Measurements from ENCODE around the gene AUTS2. TPM values are rescaled to one million over a fixed set of nuclear protein-coding genes. Genes with fewer than 3 reads are reported as not detected.
"Not testable (repeated sequence)": the region's sequence is repeated elsewhere in the genome, so short reads cannot be mapped to it uniquely, and the experiment has no call there.

Gene AUTS2
- total and polyA plus RNA-seq, 7 experiments from 2014 or later, result 0.40 to 31.7 (median 4.2) TPM

- ATAC-seq (no peak), DNase-seq (no peak)
- Mint-ChIP-seq H3K9me3 (peaks cover 0 to 3% (median 0%) of the 10 kb centered on the region in 11 donors), H3K36me3 (no peaks in the 10 kb centered on the region), H3K27ac (no peak overlapping the region), H3K27me3 (peaks cover 0 to 13% (median 4%) of the 10 kb centered on the region in 5 donors), H3K4me3 (no peak overlapping the region), H3K4me1 (no peaks in the 10 kb centered on the region)
- Histone ChIP-seq H3K9me3 (ENCODE audit: control insufficient read depth in 2 of 3, low read length in 3 of 3) (no peaks in the 10 kb centered on the region), H3K4me1 (ENCODE audit: control insufficient read depth in 2 of 2, insufficient read depth in 2 of 2, low read length in 2 of 2) (no peaks in the 10 kb centered on the region), H3K27ac (ENCODE audit: low read depth, low read length) (no peak overlapping the region), H3K4me3 (ENCODE audit: low read length) (no peak overlapping the region), H3K36me3 (ENCODE audit: control insufficient read depth in 2 of 3, insufficient read depth in 3 of 3, low read length in 3 of 3) (no peaks in the 10 kb centered on the region), H3K27me3 (ENCODE audit: control insufficient read depth in 2 of 2, insufficient read depth in 2 of 2, low read length in 2 of 2) (no peaks in the 10 kb centered on the region)
- POLR2A ChIA-PET, result interaction anchor here (0.6 kb wide), 1 partner anchor 12 kb away, joined by 3 read pairs; no protein-coding TSS in a partner anchor
- CTCF ChIA-PET, result no interaction called here
- intact Hi-C loops (cut with micrococcal nuclease), result no loop called here
Observed at GRCh38 chr7:70589590-70589989, 991.3 kb downstream of the AUTS2 start.

- no peak overlapping the region for H3K4me3 Mint-ChIP-seq
- ChIA-PET POLR2A (interaction anchor here (0.6 kb wide), 1 partner anchor 13 kb away, joined by 3 read pairs; no protein-coding TSS in a partner anchor), CTCF (no interaction called here)
- H3K36me3 Mint-ChIP-seq, result no peaks in the 10 kb centered on the region
- Histone ChIP-seq H3K36me3 (ENCODE audit: control insufficient read depth in 2 of 3, insufficient read depth in 3 of 3, low read length in 3 of 3) (no peaks in the 10 kb centered on the region), H3K27ac (ENCODE audit: low read depth, low read length) (no peak overlapping the region), H3K9me3 (ENCODE audit: control insufficient read depth in 2 of 3, low read length in 3 of 3) (no peaks in the 10 kb centered on the region), H3K4me1 (ENCODE audit: control insufficient read depth in 2 of 2, insufficient read depth in 2 of 2, low read length in 2 of 2) (no peaks in the 10 kb centered on the region), H3K4me3 (ENCODE audit: low read length) (no peak overlapping the region), H3K27me3 (ENCODE audit: control insufficient read depth in 2 of 2, insufficient read depth in 2 of 2, low read length in 2 of 2) (no peaks in the 10 kb centered on the region)
- no peak for DNase-seq
- H3K4me1 Mint-ChIP-seq, result peaks cover 0 to 2% (median 0%) of the 10 kb centered on the region in 7 donors
- H3K27me3 Mint-ChIP-seq, result peaks cover 2 to 17% (median 10%) of the 10 kb centered on the region in 5 donors
- intact Hi-C loops (cut with micrococcal nuclease), result no loop called here
- H3K27ac Mint-ChIP-seq, result no peak overlapping the region
- peaks cover 0 to 4% (median 0%) of the 10 kb centered on the region in 11 donors for H3K9me3 Mint-ChIP-seq
- no peak for ATAC-seq
Observed at GRCh38 chr7:70590126-70590854, 992.0 kb downstream of the AUTS2 start.

GRCh38 chr7:70591643-70592042 is 993.4 kb downstream of the AUTS2 start:
- Histone ChIP-seq H3K27me3 (ENCODE audit: control insufficient read depth in 2 of 2, insufficient read depth in 2 of 2, low read length in 2 of 2) (no peaks in the 10 kb centered on the region), H3K4me3 (ENCODE audit: low read length) (no peak overlapping the region), H3K4me1 (ENCODE audit: control insufficient read depth in 2 of 2, insufficient read depth in 2 of 2, low read length in 2 of 2) (no peaks in the 10 kb centered on the region), H3K27ac (ENCODE audit: low read depth, low read length) (no peak overlapping the region), H3K9me3 (ENCODE audit: control insufficient read depth in 2 of 3, low read length in 3 of 3) (no peaks in the 10 kb centered on the region), H3K36me3 (ENCODE audit: control insufficient read depth in 2 of 3, insufficient read depth in 3 of 3, low read length in 3 of 3) (no peaks in the 10 kb centered on the region)
- DNase-seq, result no peak
- POLR2A ChIA-PET, result no interaction called here
- H3K4me3 Mint-ChIP-seq, result no peak overlapping the region
- ATAC-seq, result no peak
- CTCF ChIA-PET, result no interaction called here
- intact Hi-C loops (cut with micrococcal nuclease), result no loop called here
- peaks cover 0 to 4% (median 0%) of the 10 kb centered on the region in 11 donors for H3K9me3 Mint-ChIP-seq
- no peaks in the 10 kb centered on the region for H3K36me3 Mint-ChIP-seq
- no peak overlapping the region for H3K27ac Mint-ChIP-seq
- peaks cover 8 to 25% (median 17%) of the 10 kb centered on the region in 5 donors for H3K27me3 Mint-ChIP-seq
- peaks cover 0 to 5% (median 0%) of the 10 kb centered on the region in 7 donors for H3K4me1 Mint-ChIP-seq

GRCh38 chr7:70592171-70592570 is 993.9 kb downstream of the AUTS2 start:
- peaks cover 0 to 4% (median 0%) of the 10 kb centered on the region in 11 donors for H3K9me3 Mint-ChIP-seq
- Histone ChIP-seq H3K9me3 (ENCODE audit: control insufficient read depth in 2 of 3, low read length in 3 of 3) (no peaks in the 10 kb centered on the region), H3K4me3 (ENCODE audit: low read length) (no peak overlapping the region), H3K36me3 (ENCODE audit: control insufficient read depth in 2 of 3, insufficient read depth in 3 of 3, low read length in 3 of 3) (no peaks in the 10 kb centered on the region), H3K4me1 (ENCODE audit: control insufficient read depth in 2 of 2, insufficient read depth in 2 of 2, low read length in 2 of 2) (no peaks in the 10 kb centered on the region), H3K27ac (ENCODE audit: low read depth, low read length) (no peak overlapping the region), H3K27me3 (ENCODE audit: control insufficient read depth in 2 of 2, insufficient read depth in 2 of 2, low read length in 2 of 2) (no peaks in the 10 kb centered on the region)
- ATAC-seq (no peak), DNase-seq (no peak)
- no peaks in the 10 kb centered on the region for H3K36me3 Mint-ChIP-seq
- POLR2A ChIA-PET, result no interaction called here
- H3K4me3 Mint-ChIP-seq, result no peak overlapping the region
- CTCF ChIA-PET, result no interaction called here
- peaks cover 14 to 30% (median 21%) of the 10 kb centered on the region in 5 donors for H3K27me3 Mint-ChIP-seq
- intact Hi-C loops (cut with micrococcal nuclease), result no loop called here
- peaks cover 0 to 5% (median 0%) of the 10 kb centered on the region in 7 donors for H3K4me1 Mint-ChIP-seq
- no peak overlapping the region for H3K27ac Mint-ChIP-seq

GRCh38 chr7:70594170-70594569 is 995.9 kb downstream of the AUTS2 start:
- POLR2A ChIA-PET, result no interaction called here
- Histone ChIP-seq H3K4me1 (ENCODE audit: control insufficient read depth in 2 of 2, insufficient read depth in 2 of 2, low read length in 2 of 2) (no peaks in the 10 kb centered on the region), H3K4me3 (ENCODE audit: low read length) (no peak overlapping the region), H3K36me3 (ENCODE audit: control insufficient read depth in 2 of 3, insufficient read depth in 3 of 3, low read length in 3 of 3) (no peaks in the 10 kb centered on the region), H3K27ac (ENCODE audit: low read depth, low read length) (no peak overlapping the region), H3K27me3 (ENCODE audit: control insufficient read depth in 2 of 2, insufficient read depth in 2 of 2, low read length in 2 of 2) (peaks cover 3% of the 10 kb centered on the region in 2 donors), H3K9me3 (ENCODE audit: control insufficient read depth in 2 of 3, low read length in 3 of 3) (no peaks in the 10 kb centered on the region)
- H3K4me1 Mint-ChIP-seq, result peaks cover 0 to 5% (median 0%) of the 10 kb centered on the region in 7 donors
- H3K27me3 Mint-ChIP-seq, result peaks cover 20 to 47% (median 37%) of the 10 kb centered on the region in 5 donors
- CTCF ChIA-PET, result no interaction called here
- H3K36me3 Mint-ChIP-seq, result peaks cover 0 to under 1% (median 0%) of the 10 kb centered on the region in 5 donors
- ATAC-seq, result no peak
- intact Hi-C loops (cut with micrococcal nuclease), result no loop called here
- no peak for DNase-seq
- H3K9me3 Mint-ChIP-seq, result peaks cover 0 to 4% (median 0%) of the 10 kb centered on the region in 11 donors
- no peak overlapping the region for H3K27ac Mint-ChIP-seq
- peak overlapping the region in 1 of 10 donors; percentile 12 for H3K4me3 Mint-ChIP-seq

- H3K27ac Mint-ChIP-seq; ATAC-seq; POLR2A ChIA-PET; H3K4me1 ChIP-seq (ENCODE audit: control insufficient read depth in 2 of 2, insufficient read depth in 2 of 2, low read length in 2 of 2); H3K4me1 Mint-ChIP-seq; H3K36me3 Mint-ChIP-seq; H3K9me3 Mint-ChIP-seq; intact Hi-C loops (cut with micrococcal nuclease); H3K9me3 ChIP-seq (ENCODE audit: control insufficient read depth in 2 of 3, low read length in 3 of 3); H3K4me3 ChIP-seq (ENCODE audit: low read length); H3K4me3 Mint-ChIP-seq; H3K27ac ChIP-seq (ENCODE audit: low read depth, low read length); CTCF ChIA-PET; H3K27me3 ChIP-seq (ENCODE audit: control insufficient read depth in 2 of 2, insufficient read depth in 2 of 2, low read length in 2 of 2); DNase-seq; H3K36me3 ChIP-seq (ENCODE audit: control insufficient read depth in 2 of 3, insufficient read depth in 3 of 3, low read length in 3 of 3): not testable (repeated sequence)
- H3K27me3 Mint-ChIP-seq, result peaks cover 20 to 52% (median 37%) of the 10 kb centered on the region in 5 donors
Observed at GRCh38 chr7:70594885-70595284, 996.6 kb downstream of the AUTS2 start.

GRCh38 chr7:70595370-70595754 is 997.1 kb downstream of the AUTS2 start:
- peaks cover 3% of the 10 kb centered on the region in 2 donors for H3K27me3 ChIP-seq (ENCODE audit: control insufficient read depth in 2 of 2, insufficient read depth in 2 of 2, low read length in 2 of 2)
- Mint-ChIP-seq H3K9me3 (peaks cover 0 to 4% (median 3%) of the 10 kb centered on the region in 11 donors), H3K36me3 (peaks cover 0 to 3% (median 0%) of the 10 kb centered on the region in 5 donors), H3K27ac (no peak overlapping the region), H3K4me1 (peaks cover 0 to 5% (median 0%) of the 10 kb centered on the region in 7 donors), H3K27me3 (peaks cover 20 to 52% (median 37%) of the 10 kb centered on the region in 5 donors), H3K4me3 (peak overlapping the region in 5 of 10 donors; percentile 16 to 47 (median 25))
- no peaks in the 10 kb centered on the region for H3K4me1 ChIP-seq (ENCODE audit: control insufficient read depth in 2 of 2, insufficient read depth in 2 of 2, low read length in 2 of 2)
- CTCF ChIA-PET, result no interaction called here
- POLR2A ChIA-PET, result no interaction called here
- no peak for DNase-seq
- H3K36me3 ChIP-seq (ENCODE audit: control insufficient read depth in 2 of 3, insufficient read depth in 3 of 3, low read length in 3 of 3), result no peaks in the 10 kb centered on the region
- no peak for ATAC-seq
- H3K27ac ChIP-seq (ENCODE audit: low read depth, low read length), result no peak overlapping the region
- H3K9me3 ChIP-seq (ENCODE audit: control insufficient read depth in 2 of 3, low read length in 3 of 3), result no peaks in the 10 kb centered on the region
- intact Hi-C loops (cut with micrococcal nuclease), result no loop called here
- H3K4me3 ChIP-seq (ENCODE audit: low read length), result no peak overlapping the region

All from naive thymus-derived CD4-positive, alpha-beta T cell (primary cell).